Mucosa of descending colon (tissue), 3 donors: ENCODE results near the gene RRAS2. TPM values are rescaled to one million over a fixed set of nuclear protein-coding genes. Genes with fewer than 3 reads are reported as not detected.

Experiments
- ATAC-seq: fragments of 200-7000 bp; cut with Tn5 transposase; one replicate; pipeline ENCODE4 v1.9.1; 2020; ENCODE audit warnings: mild to moderate bottlenecking, moderate library complexity
- DNase-seq, 3 donors: peaks; one replicate each; pipeline ENCODE4 v3.0.0-alpha.2; 2020
- H3K36me3 ChIP-seq: fragments of 200-600 bp; one replicate; pipeline ENCODE4 v1.8.0; 2021; ENCODE audit warnings: low read depth, mild to moderate bottlenecking
- H3K4me1 ChIP-seq: fragments of 200-600 bp; one replicate; pipeline ENCODE4 v1.8.0; 2021; ENCODE audit warnings: low read depth, mild to moderate bottlenecking
- H3K4me3 ChIP-seq: fragments of 200-600 bp; one replicate; pipeline ENCODE4 v1.8.0; 2021; ENCODE audit warnings: mild to moderate bottlenecking
- H3K9me3 ChIP-seq: fragments of 200-600 bp; one replicate; pipeline ENCODE4 v1.8.0; 2021; ENCODE audit warnings: mild to moderate bottlenecking
- CTCF ChIP-seq: fragments of 200-600 bp; IDR thresholded peaks from one replicate; pipeline ENCODE4 v1.8.0; 2022; ENCODE audit warnings: antibody characterized with exemption, mild to moderate bottlenecking
- intact Hi-C, 2 donors: fragments of 100-400 bp; cut with DNase I in 1 of 2; cut with micrococcal nuclease in 1 of 2; formaldehyde crosslinking; loops; one replicate each; pipeline versions ENCODE4 v1.11.0 to v1.11.1; 2022; cut with DNase I, micrococcal nuclease
- total RNA-seq, 3 donors: library from RNA; stranded (reverse); fragmentation: NEBNext Ultra II Directional in 2 of 3; extraction: Animal tissue kit (Norgen Biotek cat#: 25700) in 2 of 3; gene quantifications; one replicate each; pipeline versions ENCODE4 v1.2.1 to v1.2.4, GENCODE V29; 2021 to 2023
- donor health status: DM: no; HTN: no; CAD: no; lungs with moderate emphysema.
- donor health status: DM: no; HTN: no; CAD: no.
- donor health status: DM: no; HTN: yes; CAD: no.

The RRAS2 gene
- total RNA-seq, 3 donors from 2014 or later: 23.5 to 43.3 (median 27.6) TPM

GRCh38 chr11:14259186-14259784 is 99.7 kb downstream of the RRAS2 start:
- no peaks in the 10 kb centered on the region for H3K36me3 ChIP-seq
- no peak overlapping the region for H3K4me3 ChIP-seq
- no peak for TF ChIP-seq CTCF
- H3K4me1 ChIP-seq: peaks cover 18% of the 10 kb centered on the region
- DNase-seq (peak in 1 of 3 donors; percentile 54), ATAC-seq (no peak)
- intact Hi-C loops: no loop called here
- H3K9me3 ChIP-seq: no peaks in the 10 kb centered on the region

DNA sequence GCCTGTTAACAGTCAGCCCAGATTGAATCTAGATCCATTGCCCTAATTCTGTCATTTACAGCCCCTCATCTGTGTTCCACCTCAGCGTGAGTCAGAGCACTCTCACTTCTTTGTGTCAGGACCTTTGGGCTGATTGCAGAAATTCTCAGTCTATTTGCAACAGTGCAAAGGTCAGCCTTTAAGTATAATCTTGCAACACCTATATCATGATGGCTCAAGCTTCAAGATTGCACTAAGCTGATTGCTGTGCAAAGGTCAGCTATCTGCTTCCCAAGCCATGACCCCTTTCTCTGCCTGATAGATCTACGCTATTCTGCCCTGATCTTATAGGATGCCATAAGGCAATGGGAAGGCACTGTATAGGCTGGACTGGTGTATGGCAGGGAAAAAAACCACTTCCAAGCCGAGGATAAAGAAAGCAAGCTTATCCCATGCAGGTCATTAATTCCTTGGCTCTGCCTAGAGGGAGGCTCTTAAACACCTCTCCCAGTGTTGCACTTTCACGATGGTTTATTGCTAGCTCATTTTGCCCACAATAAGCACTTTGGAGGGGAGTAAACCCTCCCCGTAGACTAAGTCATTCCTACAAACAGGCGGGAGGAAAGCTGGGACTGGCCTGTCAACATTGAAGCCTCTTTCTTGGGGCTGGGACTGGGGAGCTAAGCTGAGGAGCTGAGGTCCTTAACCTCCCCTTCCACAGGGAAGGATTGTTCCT is 100.6 kb downstream of the RRAS2 start:
- Histone ChIP-seq H3K4me1 (peaks cover 18% of the 10 kb centered on the region), H3K36me3 (no peaks in the 10 kb centered on the region), H3K9me3 (no peaks in the 10 kb centered on the region), H3K4me3 (no peak overlapping the region)
- intact Hi-C loops: no loop called here
- DNase-seq (peak in 1 of 3 donors; percentile 65), ATAC-seq (peak; percentile 91)
- TF ChIP-seq CTCF: no peak

- intact Hi-C loops: no loop called here
- no peak for ATAC-seq
- Histone ChIP-seq H3K9me3 (no peaks in the 10 kb centered on the region), H3K4me3 (no peak overlapping the region), H3K36me3 (no peaks in the 10 kb centered on the region), H3K4me1 (peaks cover 11% of the 10 kb centered on the region)
- no peak for TF ChIP-seq CTCF
- no peak for DNase-seq
These were observed 103.8 kb downstream of the RRAS2 start for GRCh38 chr11:14255238-14255534.

DNA sequence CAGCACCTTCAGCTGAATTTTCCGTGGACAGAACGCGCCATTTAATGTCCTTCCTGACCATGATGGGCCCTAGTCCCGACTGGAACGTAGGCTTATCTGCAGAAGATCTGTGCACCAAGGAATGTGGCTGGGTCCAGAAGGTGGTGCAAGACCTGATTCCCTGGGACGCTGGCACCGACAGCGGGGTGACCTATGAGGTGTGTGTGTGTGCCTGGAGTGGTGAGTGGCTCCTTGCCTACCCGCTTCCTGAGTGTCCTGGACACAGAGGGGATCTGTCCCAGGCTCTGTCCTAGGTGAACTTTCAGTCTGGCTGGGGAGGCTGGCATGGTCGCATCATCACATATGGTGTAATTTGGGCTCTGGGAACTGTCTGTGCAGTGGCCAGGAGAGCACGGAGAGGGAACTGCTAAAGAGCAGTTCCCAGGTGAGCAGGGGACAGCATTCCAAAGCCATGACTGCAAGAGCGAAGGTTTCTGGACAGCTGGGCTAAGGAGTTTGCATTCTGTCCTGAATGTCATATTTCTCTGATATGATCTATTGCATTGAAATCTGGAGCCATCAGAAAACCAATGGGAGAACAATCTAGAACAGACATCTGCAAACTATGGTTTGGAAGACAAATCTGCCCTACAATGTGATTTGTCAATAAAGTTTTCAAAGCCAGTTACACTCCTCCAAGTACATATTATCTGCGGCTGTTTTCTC is 104.3 kb downstream of the RRAS2 start:
- DNase-seq (no peak), ATAC-seq (no peak)
- Histone ChIP-seq H3K36me3 (no peaks in the 10 kb centered on the region), H3K4me3 (no peak overlapping the region), H3K9me3 (no peaks in the 10 kb centered on the region), H3K4me1 (peaks cover 11% of the 10 kb centered on the region)
- no peak for TF ChIP-seq CTCF
- intact Hi-C loops: no loop called here

DNA sequence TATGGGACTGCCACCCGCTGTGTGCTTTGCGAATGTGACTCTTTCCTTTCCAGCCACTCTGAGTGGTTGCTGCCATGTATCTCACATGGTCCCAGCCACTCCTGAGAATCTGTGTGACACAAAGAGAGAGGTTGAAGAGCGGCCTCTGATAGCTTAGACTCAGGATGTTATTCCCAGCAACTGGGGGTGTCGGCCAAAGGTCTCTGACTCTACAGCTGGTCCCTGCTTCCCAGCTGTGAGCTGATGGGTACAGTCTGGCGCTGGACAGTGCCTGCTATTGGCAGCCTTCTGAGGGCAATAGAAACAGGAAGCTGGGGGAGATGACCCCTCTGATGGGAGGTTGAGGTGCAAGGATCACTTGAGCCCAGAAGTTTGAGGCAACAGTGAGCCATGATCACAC is 105.1 kb downstream of the RRAS2 start:
- no peak for ATAC-seq
- intact Hi-C loops: no loop called here
- no peaks in the 10 kb centered on the region for H3K9me3 ChIP-seq
- H3K36me3 ChIP-seq: no peaks in the 10 kb centered on the region
- DNase-seq: no peak
- H3K4me1 ChIP-seq: peaks cover 9% of the 10 kb centered on the region
- no peak overlapping the region for H3K4me3 ChIP-seq
- TF ChIP-seq CTCF: no peak
